Measurements from ENCODE around the gene NFATC2IP. TPM values are rescaled to one million over a fixed set of nuclear protein-coding genes. Genes with fewer than 3 reads are reported as not detected.

The NFATC2IP gene
- total and polyA plus RNA-seq, 2 of the 13 experiments (the other 11 are each of a cell fraction or from before 2014, with no cell fraction given) = 32.1 to 48.5 TPM

GRCh38 chr16:28950648-28951409 lies at the start of gene NFATC2IP (continued):
- TF ChIP-seq ZBED4 (CRISPR knock-in tag; IDR thresholded peaks at IDR 0.05; ENCODE audit: borderline replicate concordance) (no peak; the same call in 1 of the 2 replicates), ZNF329 (CRISPR knock-in tag; IDR thresholded peaks at IDR 0.05; ENCODE audit: low read depth) (no peak), ZNF331 (CRISPR knock-in tag; IDR thresholded peaks at IDR 0.05) (peak; percentile 19; the same call in 1 of the 2 replicates), SNRNP70 (IDR thresholded peaks at IDR 0.05; ENCODE audit: low read depth, low read length) (no peak), KAT8 (CRISPR knock-in tag; IDR thresholded peaks at IDR 0.05) (peak; percentile 76), ZSCAN29 (CRISPR knock-in tag; conservative IDR thresholded peaks at IDR 0.05) (0 out of 2 replicates have a peak, but pooled peaks have one; percentile 48), ZNF839 (CRISPR knock-in tag; IDR thresholded peaks at IDR 0.05; ENCODE audit: borderline replicate concordance) (no peak), RAD51 (IDR thresholded peaks at IDR 0.05; ENCODE audit: borderline replicate concordance) (no peak), NCOA2 (CRISPR knock-in tag; IDR thresholded peaks at IDR 0.05) (0 out of 2 replicates have a peak, but pooled peaks have one; percentile 13), GMEB1 (CRISPR knock-in tag; IDR thresholded peaks at IDR 0.05; ENCODE audit: borderline replicate concordance) (peak; percentile 88; the same call in 1 of the 2 replicates), ATF4 (CRISPR knock-in tag; IDR thresholded peaks at IDR 0.05) (no peak), ZNF629 (CRISPR knock-in tag; conservative IDR thresholded peaks at IDR 0.05) (no peak), PATZ1 (CRISPR knock-in tag; IDR thresholded peaks at IDR 0.05) (peak; percentile 71), THAP11 (CRISPR knock-in tag; IDR thresholded peaks at IDR 0.05) (peak; percentile 99), NR3C1 (CRISPR knock-in tag; IDR thresholded peaks at IDR 0.05) (no peak), ZNF773 (CRISPR knock-in tag; IDR thresholded peaks at IDR 0.05; ENCODE audit: borderline replicate concordance) (no peak), ZNF20 (CRISPR knock-in tag; IDR thresholded peaks at IDR 0.05) (peak; percentile 66; the same call in 1 of the 2 replicates), MLX (CRISPR knock-in tag; IDR thresholded peaks at IDR 0.05) (no peak), ZFX (CRISPR knock-in tag; IDR thresholded peaks at IDR 0.05; ENCODE audit: low read depth) (peak; percentile 79; the same call in 1 of the 2 replicates), ZNF543 (CRISPR knock-in tag; IDR thresholded peaks at IDR 0.05) (peak; percentile 50; the same call in 1 of the 2 replicates)

All from HepG2 (cell line).